HepG2 (cell line): ENCODE measurements around the gene GPR176. TPM values are rescaled to one million over a fixed set of nuclear protein-coding genes. Genes with fewer than 3 reads are reported as not detected.

Experiments used
- DR1 ChIP-seq: sonication (generic); formaldehyde crosslinking; IDR thresholded peaks from 2 replicates; pipeline ENCODE4 v1.8.0; 2021; ENCODE audit warnings: mild to moderate bottlenecking, missing genetic modification reagents, inconsistent platforms
- EED ChIP-seq: sonication (generic); formaldehyde crosslinking; IDR thresholded peaks from 2 replicates; pipeline ENCODE4 v1.5.0; 2020; ENCODE audit warnings: mild to moderate bottlenecking, missing genetic modification reagents
- FOXK1 ChIP-seq: sonication (generic); formaldehyde crosslinking; IDR thresholded peaks from 2 replicates; pipeline ENCODE4 v1.4.0; 2020; ENCODE audit warnings: low read depth, missing genetic modification reagents, borderline replicate concordance
- MED8 ChIP-seq: sonication (generic); formaldehyde crosslinking; IDR thresholded peaks from 2 replicates; pipeline ENCODE4 v1.8.1; 2023; ENCODE audit warnings: mild to moderate bottlenecking, missing genetic modification reagents; ENCODE audit not compliant: insufficient replicate concordance
- MTA3 ChIP-seq: sonication (generic); formaldehyde crosslinking; IDR thresholded peaks from 2 replicates; pipeline ENCODE4 v1.4.0; 2020; ENCODE audit warnings: missing genetic modification reagents
- MZF1 ChIP-seq: sonication (generic); formaldehyde crosslinking; IDR thresholded peaks from 2 replicates; pipeline ENCODE4 v1.8.1; 2023; ENCODE audit warnings: mild to moderate bottlenecking, missing genetic modification reagents, borderline replicate concordance
- PHF21A ChIP-seq: sonication (generic); formaldehyde crosslinking; IDR thresholded peaks from 2 replicates; pipeline ENCODE4 v1.5.0; 2020; ENCODE audit warnings: mild to moderate bottlenecking, missing genetic modification reagents
- RXRB ChIP-seq: IDR thresholded peaks from 2 replicates; pipeline ENCODE4 v1.6.1; 2016; ENCODE audit warnings: borderline replicate concordance, missing genetic modification reagents, missing compliant biosample characterization
- SNAI1 ChIP-seq: sonication (generic); formaldehyde crosslinking; IDR thresholded peaks from 2 replicates; pipeline ENCODE4 v1.5.0; 2020; ENCODE audit warnings: mild to moderate bottlenecking, missing genetic modification reagents, borderline replicate concordance
- TEAD2 ChIP-seq: sonication (generic); formaldehyde crosslinking; IDR thresholded peaks from 2 replicates; pipeline ENCODE4 v1.9.0; 2021; ENCODE audit warnings: missing genetic modification reagents
- THYN1 ChIP-seq: sonication (generic); formaldehyde crosslinking; IDR thresholded peaks from 2 replicates; pipeline ENCODE4 v1.8.1; 2023; ENCODE audit warnings: low read depth, mild to moderate bottlenecking, moderate library complexity, missing genetic modification reagents, borderline replicate concordance
- TMF1 ChIP-seq: sonication (generic); formaldehyde crosslinking; IDR thresholded peaks from 2 replicates; pipeline ENCODE4 v1.8.1; 2022; ENCODE audit warnings: low read depth, missing genetic modification reagents
- TOPORS ChIP-seq: sonication (generic); formaldehyde crosslinking; IDR thresholded peaks from 2 replicates; pipeline ENCODE4 v1.8.0; 2023; ENCODE audit warnings: mild to moderate bottlenecking, missing genetic modification reagents
- TRIM24 ChIP-seq: sonication (generic); formaldehyde crosslinking; IDR thresholded peaks from 2 replicates; pipeline ENCODE4 v1.8.0; 2022; ENCODE audit warnings: mild to moderate bottlenecking, missing genetic modification reagents
- ZBTB1 ChIP-seq: sonication (generic); formaldehyde crosslinking; IDR thresholded peaks from 2 replicates; pipeline ENCODE4 v1.4.0; 2020; ENCODE audit warnings: missing genetic modification reagents, borderline replicate concordance
- ZBTB7A ChIP-seq: sonication (generic); formaldehyde crosslinking; IDR thresholded peaks from 2 replicates; pipeline ENCODE4 v1.8.0; 2022; ENCODE audit warnings: mild to moderate bottlenecking, missing genetic modification reagents
- ZNF460 ChIP-seq: sonication (generic); formaldehyde crosslinking; IDR thresholded peaks from 2 replicates; pipeline ENCODE4 v1.5.1; 2020; ENCODE audit warnings: missing genetic modification reagents, mild to moderate bottlenecking, borderline replicate concordance
- ZNF503 ChIP-seq: sonication (generic); formaldehyde crosslinking; IDR thresholded peaks from 2 replicates; pipeline ENCODE4 v1.4.0; 2020; ENCODE audit warnings: missing genetic modification reagents
- ZSCAN29 ChIP-seq: sonication (generic); formaldehyde crosslinking; conservative IDR thresholded peaks from 2 replicates; pipeline ENCODE4 v1.4.0; 2020; ENCODE audit warnings: mild to moderate bottlenecking, missing genetic modification reagents
- polyA plus RNA-seq, 8 experiments: library from polyadenylated mRNA; depleted of rRNA in 3 of 8; stranded (reverse) in 7 of 8; unstranded in 1 of 8; fragments of >200 nt; fragmentation: Illumina TruSeq in 4 of 8; extraction: Trizol in 4 of 8; gene quantifications; 2 replicates each; pipeline versions ENCODE4 v1.2.1 to v1.2.3, GENCODE V29; 2011 to 2016; ENCODE audit warnings: low read depth in 4 of 8, missing spikeins in 1 of 8, mixed read lengths in 1 of 8; ENCODE audit not compliant: insufficient read depth in 1 of 8
- total RNA-seq, 5 experiments: library from RNA; depleted of rRNA; stranded (reverse); fragments of >200 nt; fragmentation: Illumina TruSeq; extraction: Trizol; gene quantifications; 2 replicates each; pipeline ENCODE4 v1.2.3, GENCODE V29; 2016; ENCODE audit warnings: low read depth in 1 of 5
- TF ChIP-seq, protein P1 (sequence below): sonication (generic); formaldehyde crosslinking; IDR thresholded peaks from 2 replicates; pipeline ENCODE4 v1.5.0; 2020; ENCODE audit warnings: missing genetic modification reagents
- TF ChIP-seq, protein P2 (sequence below): IDR thresholded peaks from 2 replicates; pipeline ENCODE4 v1.6.1; 2016; ENCODE audit warnings: mild to moderate bottlenecking
- TF ChIP-seq, protein P3 (sequence below): sonication (generic); formaldehyde crosslinking; IDR thresholded peaks from 2 replicates; pipeline ENCODE4 v1.9.0; 2022; ENCODE audit warnings: missing genetic modification reagents, mild to moderate bottlenecking, borderline replicate concordance
- TF ChIP-seq, protein P4 (sequence below): sonication (generic); formaldehyde crosslinking; IDR thresholded peaks from 2 replicates; pipeline ENCODE4 v1.9.0; 2022; ENCODE audit warnings: low read depth, missing genetic modification reagents

Gene GPR176
- total and polyA plus RNA-seq, 2 of the 13 experiments (the other 11 are each of a cell fraction or from before 2014, with no cell fraction given): 0.11 to 0.20 TPM

DNA sequence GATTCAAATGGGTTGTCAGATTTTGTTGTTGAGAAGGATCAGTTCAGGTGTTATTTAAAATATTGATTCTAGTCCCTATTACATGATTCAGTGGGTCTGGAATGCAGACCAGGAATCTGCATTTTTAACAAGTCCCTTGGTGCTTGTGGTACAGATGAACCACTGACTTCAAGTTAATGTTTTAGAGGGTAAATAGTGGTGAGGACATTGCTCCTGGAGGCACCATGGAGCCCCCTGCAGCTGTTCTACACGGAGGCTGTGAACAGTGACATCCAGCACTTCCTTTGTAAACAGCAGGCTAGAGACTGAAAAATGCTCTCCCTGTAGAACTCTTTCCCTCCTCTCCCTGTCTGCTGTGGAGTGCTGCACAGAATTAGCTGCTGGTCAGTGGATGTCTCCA is 132.6 kb downstream of the GPR176 start (continued):
- TF ChIP-seq TMF1: no peak
- no peak for TF ChIP-seq DR1
- TF ChIP-seq TEAD2 (CRISPR knock-in tag): no peak
- no peak for TF ChIP-seq MED8 (CRISPR knock-in tag)
- TF ChIP-seq RXRB (CRISPR knock-in tag): peak; percentile 40; the same call in 1 of the 2 replicates
- no peak for TF ChIP-seq TOPORS
- TF ChIP-seq THYN1 (CRISPR knock-in tag): no peak
- TF ChIP-seq ZSCAN29 (CRISPR knock-in tag): no peak
- TF ChIP-seq, protein P1, sequence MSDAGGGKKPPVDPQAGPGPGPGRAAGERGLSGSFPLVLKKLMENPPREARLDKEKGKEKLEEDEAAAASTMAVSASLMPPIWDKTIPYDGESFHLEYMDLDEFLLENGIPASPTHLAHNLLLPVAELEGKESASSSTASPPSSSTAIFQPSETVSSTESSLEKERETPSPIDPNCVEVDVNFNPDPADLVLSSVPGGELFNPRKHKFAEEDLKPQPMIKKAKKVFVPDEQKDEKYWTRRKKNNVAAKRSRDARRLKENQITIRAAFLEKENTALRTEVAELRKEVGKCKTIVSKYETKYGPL (CRISPR knock-in tag): no peak
- peak; percentile 88; the same call in 1 of the 2 replicates for TF ChIP-seq FOXK1 (CRISPR knock-in tag)
- no peak for TF ChIP-seq SNAI1 (CRISPR knock-in tag)
- TF ChIP-seq, protein P2, sequence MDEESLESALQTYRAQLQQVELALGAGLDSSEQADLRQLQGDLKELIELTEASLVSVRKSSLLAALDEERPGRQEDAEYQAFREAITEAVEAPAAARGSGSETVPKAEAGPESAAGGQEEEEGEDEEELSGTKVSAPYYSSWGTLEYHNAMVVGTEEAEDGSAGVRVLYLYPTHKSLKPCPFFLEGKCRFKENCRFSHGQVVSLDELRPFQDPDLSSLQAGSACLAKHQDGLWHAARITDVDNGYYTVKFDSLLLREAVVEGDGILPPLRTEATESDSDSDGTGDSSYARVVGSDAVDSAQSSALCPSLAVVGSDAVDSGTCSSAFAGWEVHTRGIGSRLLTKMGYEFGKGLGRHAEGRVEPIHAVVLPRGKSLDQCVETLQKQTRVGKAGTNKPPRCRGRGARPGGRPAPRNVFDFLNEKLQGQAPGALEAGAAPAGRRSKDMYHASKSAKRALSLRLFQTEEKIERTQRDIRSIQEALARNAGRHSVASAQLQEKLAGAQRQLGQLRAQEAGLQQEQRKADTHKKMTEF (CRISPR knock-in tag): 0 out of 2 replicates have a peak, but pooled peaks have one; percentile 24
- no peak for TF ChIP-seq EED (CRISPR knock-in tag)
- TF ChIP-seq MTA3 (CRISPR knock-in tag): no peak
- peak; percentile 50; the same call in 1 of the 2 replicates for TF ChIP-seq PHF21A (CRISPR knock-in tag)
- no peak for TF ChIP-seq MZF1
- TF ChIP-seq ZBTB7A (CRISPR knock-in tag): no peak
- TF ChIP-seq TRIM24 (CRISPR knock-in tag): no peak
- no peak for TF ChIP-seq ZNF503
- TF ChIP-seq, protein P3, sequence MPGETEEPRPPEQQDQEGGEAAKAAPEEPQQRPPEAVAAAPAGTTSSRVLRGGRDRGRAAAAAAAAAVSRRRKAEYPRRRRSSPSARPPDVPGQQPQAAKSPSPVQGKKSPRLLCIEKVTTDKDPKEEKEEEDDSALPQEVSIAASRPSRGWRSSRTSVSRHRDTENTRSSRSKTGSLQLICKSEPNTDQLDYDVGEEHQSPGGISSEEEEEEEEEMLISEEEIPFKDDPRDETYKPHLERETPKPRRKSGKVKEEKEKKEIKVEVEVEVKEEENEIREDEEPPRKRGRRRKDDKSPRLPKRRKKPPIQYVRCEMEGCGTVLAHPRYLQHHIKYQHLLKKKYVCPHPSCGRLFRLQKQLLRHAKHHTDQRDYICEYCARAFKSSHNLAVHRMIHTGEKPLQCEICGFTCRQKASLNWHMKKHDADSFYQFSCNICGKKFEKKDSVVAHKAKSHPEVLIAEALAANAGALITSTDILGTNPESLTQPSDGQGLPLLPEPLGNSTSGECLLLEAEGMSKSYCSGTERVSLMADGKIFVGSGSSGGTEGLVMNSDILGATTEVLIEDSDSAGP (CRISPR knock-in tag): no peak
- TF ChIP-seq, protein P4, sequence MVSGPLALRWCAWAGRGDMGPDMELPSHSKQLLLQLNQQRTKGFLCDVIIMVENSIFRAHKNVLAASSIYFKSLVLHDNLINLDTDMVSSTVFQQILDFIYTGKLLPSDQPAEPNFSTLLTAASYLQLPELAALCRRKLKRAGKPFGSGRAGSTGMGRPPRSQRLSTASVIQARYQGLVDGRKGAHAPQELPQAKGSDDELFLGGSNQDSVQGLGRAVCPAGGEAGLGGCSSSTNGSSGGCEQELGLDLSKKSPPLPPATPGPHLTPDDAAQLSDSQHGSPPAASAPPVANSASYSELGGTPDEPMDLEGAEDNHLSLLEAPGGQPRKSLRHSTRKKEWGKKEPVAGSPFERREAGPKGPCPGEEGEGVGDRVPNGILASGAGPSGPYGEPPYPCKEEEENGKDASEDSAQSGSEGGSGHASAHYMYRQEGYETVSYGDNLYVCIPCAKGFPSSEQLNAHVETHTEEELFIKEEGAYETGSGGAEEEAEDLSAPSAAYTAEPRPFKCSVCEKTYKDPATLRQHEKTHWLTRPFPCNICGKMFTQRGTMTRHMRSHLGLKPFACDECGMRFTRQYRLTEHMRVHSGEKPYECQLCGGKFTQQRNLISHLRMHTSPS (CRISPR knock-in tag): no peak
- no peak for TF ChIP-seq ZBTB1
- TF ChIP-seq ZNF460 (CRISPR knock-in tag): no peak
